K562 (cell line): ENCODE measurements around the gene MYOM3. TPM values are rescaled to one million over a fixed set of nuclear protein-coding genes. Genes with fewer than 3 reads are reported as not detected.

Source experiments
- ELF2 ChIP-seq: fragments of 250-450 bp; sonication (Bioruptor Pico); IDR thresholded peaks from 2 replicates; pipeline ENCODE4 v1.5.0; 2021; ENCODE audit warnings: mild to moderate bottlenecking
- ERF ChIP-seq: fragments of 450-650 bp; formaldehyde crosslinking; IDR thresholded peaks from 2 replicates; pipeline ENCODE4 v1.4.0; 2020; ENCODE audit warnings: mild to moderate bottlenecking, mixed read lengths
- PHF8 ChIP-seq: fragments of 200-600 bp; sonication (generic); IDR thresholded peaks from 2 replicates; pipeline ENCODE4 v1.6.1; 2012; ENCODE audit warnings: mixed run types, mild to moderate bottlenecking, inconsistent platforms, low read length, moderate library complexity, borderline replicate concordance
- ZNF79 ChIP-seq: fragments of 250-450 bp; sonication (Bioruptor Pico); IDR thresholded peaks from 2 replicates; pipeline ENCODE4 v1.4.0; 2020; ENCODE audit warnings: low read depth, mild to moderate bottlenecking, moderate library complexity
- polyA plus RNA-seq, 8 experiments: library from polyadenylated mRNA; depleted of rRNA in 4 of 8; stranded (reverse) in 5 of 8; unstranded in 3 of 8; fragments of >200 nt; fragmentation: Nextera tagmentation in 2 of 8; fragmentation: Illumina TruSeq in 1 of 8; extraction: Ambion mirVana in 2 of 8; extraction: Trizol in 1 of 8; gene quantifications; 2 replicates each; pipeline versions ENCODE4 v1.2.1 to v1.2.3, GENCODE V29; 2011 to 2014; ENCODE audit warnings: inconsistent platforms in 1 of 8, missing spikeins in 1 of 8
- total RNA-seq, 7 experiments: library from RNA; depleted of rRNA in 6 of 7; stranded (reverse); fragments of >200 nt in 6 of 7; fragmentation: Illumina TruSeq in 2 of 7; extraction: Trizol in 2 of 7; gene quantifications; 2 replicates each; pipeline versions ENCODE4 v1.2.1 to v1.2.3, GENCODE V29; 2011 to 2021; ENCODE audit warnings: low replicate concordance in 1 of 7
- TF ChIP-seq, protein P1 (sequence below): fragments of 450-650 bp; IDR thresholded peaks from 2 replicates; pipeline ENCODE4 v1.6.1; 2016; ENCODE audit warnings: mild to moderate bottlenecking, moderate library complexity

Gene MYOM3
- total and polyA plus RNA-seq, 9 of the 15 experiments (the other 6 are each of a cell fraction or from before 2014, with no cell fraction given) = 0.01 TPM; not detected in 8

DNA sequence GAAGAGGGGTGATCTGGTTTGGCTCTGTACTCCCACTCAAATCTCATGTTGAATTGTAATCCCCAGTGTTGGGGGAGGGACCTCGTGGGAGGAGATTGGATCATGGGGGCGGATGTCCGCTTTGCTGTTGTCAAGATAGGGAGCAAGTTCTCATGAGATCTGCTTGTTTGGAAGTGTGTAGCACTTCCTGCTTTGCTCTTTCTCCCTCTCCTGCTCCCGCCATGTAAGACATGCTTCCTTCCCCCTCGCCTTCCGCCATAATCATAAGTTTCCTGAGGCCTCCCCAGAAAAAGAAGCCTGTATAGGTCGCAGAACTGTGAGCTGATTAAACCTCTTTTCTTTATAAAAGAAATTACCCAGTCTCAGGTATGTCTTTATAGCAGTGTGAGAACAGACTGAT lies 27.9 kb downstream of the MYOM3 start (continued):
- TF ChIP-seq, protein P1, sequence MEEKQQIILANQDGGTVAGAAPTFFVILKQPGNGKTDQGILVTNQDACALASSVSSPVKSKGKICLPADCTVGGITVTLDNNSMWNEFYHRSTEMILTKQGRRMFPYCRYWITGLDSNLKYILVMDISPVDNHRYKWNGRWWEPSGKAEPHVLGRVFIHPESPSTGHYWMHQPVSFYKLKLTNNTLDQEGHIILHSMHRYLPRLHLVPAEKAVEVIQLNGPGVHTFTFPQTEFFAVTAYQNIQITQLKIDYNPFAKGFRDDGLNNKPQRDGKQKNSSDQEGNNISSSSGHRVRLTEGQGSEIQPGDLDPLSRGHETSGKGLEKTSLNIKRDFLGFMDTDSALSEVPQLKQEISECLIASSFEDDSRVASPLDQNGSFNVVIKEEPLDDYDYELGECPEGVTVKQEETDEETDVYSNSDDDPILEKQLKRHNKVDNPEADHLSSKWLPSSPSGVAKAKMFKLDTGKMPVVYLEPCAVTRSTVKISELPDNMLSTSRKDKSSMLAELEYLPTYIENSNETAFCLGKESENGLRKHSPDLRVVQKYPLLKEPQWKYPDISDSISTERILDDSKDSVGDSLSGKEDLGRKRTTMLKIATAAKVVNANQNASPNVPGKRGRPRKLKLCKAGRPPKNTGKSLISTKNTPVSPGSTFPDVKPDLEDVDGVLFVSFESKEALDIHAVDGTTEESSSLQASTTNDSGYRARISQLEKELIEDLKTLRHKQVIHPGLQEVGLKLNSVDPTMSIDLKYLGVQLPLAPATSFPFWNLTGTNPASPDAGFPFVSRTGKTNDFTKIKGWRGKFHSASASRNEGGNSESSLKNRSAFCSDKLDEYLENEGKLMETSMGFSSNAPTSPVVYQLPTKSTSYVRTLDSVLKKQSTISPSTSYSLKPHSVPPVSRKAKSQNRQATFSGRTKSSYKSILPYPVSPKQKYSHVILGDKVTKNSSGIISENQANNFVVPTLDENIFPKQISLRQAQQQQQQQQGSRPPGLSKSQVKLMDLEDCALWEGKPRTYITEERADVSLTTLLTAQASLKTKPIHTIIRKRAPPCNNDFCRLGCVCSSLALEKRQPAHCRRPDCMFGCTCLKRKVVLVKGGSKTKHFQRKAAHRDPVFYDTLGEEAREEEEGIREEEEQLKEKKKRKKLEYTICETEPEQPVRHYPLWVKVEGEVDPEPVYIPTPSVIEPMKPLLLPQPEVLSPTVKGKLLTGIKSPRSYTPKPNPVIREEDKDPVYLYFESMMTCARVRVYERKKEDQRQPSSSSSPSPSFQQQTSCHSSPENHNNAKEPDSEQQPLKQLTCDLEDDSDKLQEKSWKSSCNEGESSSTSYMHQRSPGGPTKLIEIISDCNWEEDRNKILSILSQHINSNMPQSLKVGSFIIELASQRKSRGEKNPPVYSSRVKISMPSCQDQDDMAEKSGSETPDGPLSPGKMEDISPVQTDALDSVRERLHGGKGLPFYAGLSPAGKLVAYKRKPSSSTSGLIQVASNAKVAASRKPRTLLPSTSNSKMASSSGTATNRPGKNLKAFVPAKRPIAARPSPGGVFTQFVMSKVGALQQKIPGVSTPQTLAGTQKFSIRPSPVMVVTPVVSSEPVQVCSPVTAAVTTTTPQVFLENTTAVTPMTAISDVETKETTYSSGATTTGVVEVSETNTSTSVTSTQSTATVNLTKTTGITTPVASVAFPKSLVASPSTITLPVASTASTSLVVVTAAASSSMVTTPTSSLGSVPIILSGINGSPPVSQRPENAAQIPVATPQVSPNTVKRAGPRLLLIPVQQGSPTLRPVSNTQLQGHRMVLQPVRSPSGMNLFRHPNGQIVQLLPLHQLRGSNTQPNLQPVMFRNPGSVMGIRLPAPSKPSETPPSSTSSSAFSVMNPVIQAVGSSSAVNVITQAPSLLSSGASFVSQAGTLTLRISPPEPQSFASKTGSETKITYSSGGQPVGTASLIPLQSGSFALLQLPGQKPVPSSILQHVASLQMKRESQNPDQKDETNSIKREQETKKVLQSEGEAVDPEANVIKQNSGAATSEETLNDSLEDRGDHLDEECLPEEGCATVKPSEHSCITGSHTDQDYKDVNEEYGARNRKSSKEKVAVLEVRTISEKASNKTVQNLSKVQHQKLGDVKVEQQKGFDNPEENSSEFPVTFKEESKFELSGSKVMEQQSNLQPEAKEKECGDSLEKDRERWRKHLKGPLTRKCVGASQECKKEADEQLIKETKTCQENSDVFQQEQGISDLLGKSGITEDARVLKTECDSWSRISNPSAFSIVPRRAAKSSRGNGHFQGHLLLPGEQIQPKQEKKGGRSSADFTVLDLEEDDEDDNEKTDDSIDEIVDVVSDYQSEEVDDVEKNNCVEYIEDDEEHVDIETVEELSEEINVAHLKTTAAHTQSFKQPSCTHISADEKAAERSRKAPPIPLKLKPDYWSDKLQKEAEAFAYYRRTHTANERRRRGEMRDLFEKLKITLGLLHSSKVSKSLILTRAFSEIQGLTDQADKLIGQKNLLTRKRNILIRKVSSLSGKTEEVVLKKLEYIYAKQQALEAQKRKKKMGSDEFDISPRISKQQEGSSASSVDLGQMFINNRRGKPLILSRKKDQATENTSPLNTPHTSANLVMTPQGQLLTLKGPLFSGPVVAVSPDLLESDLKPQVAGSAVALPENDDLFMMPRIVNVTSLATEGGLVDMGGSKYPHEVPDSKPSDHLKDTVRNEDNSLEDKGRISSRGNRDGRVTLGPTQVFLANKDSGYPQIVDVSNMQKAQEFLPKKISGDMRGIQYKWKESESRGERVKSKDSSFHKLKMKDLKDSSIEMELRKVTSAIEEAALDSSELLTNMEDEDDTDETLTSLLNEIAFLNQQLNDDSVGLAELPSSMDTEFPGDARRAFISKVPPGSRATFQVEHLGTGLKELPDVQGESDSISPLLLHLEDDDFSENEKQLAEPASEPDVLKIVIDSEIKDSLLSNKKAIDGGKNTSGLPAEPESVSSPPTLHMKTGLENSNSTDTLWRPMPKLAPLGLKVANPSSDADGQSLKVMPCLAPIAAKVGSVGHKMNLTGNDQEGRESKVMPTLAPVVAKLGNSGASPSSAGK = peak; percentile 58
- TF ChIP-seq ERF (CRISPR knock-in tag) (0 out of 2 replicates have a peak, but pooled peaks have one; percentile 30), PHF8 (peak; percentile 17; the same call in 1 of the 2 replicates), ZNF79 (0 out of 2 replicates have a peak, but pooled peaks have one; percentile 30), ELF2 (CRISPR knock-in tag) (peak; percentile 70; the same call in 1 of the 2 replicates)
